Astrocyte (in vitro differentiated cells and primary cell): Measurements from ENCODE around the gene TUBB4B.

Experiments used
- EZH2 ChIP-seq: IDR thresholded peaks from 2 replicates; pipeline ENCODE4 v1.6.1; 2012; ENCODE audit warnings: mild to moderate bottlenecking, low read length, inconsistent platforms; ENCODE audit not compliant: insufficient read depth
- TF ChIP-seq, protein P1 (sequence below): IDR thresholded peaks from 2 replicates; pipeline ENCODE4 v1.5.1; 2011; ENCODE audit warnings: low read depth, mild to moderate bottlenecking, inconsistent platforms, low read length, moderate library complexity; ENCODE audit not compliant: insufficient read depth

DNA sequence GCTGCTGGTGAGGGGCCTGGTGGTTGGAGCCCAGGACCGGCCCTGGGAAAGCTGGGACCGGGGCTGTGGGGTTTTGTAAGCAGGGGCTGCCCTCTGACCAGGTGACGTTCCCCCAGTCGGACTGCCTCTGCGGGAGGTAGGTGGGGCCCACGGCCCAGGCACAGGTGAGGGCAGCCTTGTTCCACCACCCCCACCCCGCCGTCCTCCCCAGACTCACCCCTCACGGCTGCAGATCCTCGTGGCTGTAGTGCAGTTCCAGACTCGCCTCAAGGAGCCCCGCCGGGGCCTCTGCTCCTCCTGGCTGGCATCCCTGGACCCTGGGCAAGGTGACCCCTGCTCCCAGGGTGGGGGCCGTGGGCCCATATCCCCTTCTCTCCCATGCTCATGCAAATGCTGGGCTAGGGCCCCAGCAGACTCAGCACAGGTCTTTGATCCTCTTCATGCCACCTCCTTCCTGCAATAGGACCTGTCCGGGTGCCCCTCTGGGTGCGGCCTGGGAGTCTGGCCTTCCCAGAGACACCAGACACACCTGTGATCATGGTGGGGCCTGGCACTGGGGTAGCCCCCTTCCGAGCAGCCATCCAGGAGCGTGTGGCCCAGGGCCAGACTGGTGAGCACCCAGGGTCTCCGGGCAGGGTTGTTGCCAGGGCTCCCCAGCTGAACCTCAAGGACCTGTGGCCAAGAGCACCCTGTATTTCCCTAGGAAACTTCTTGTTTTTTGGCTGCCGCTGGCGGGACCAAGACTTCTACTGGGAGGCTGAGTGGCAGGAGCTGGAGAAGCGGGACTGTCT lies 25.7 kb upstream of the TUBB4B start:
- TF ChIP-seq, protein P1, sequence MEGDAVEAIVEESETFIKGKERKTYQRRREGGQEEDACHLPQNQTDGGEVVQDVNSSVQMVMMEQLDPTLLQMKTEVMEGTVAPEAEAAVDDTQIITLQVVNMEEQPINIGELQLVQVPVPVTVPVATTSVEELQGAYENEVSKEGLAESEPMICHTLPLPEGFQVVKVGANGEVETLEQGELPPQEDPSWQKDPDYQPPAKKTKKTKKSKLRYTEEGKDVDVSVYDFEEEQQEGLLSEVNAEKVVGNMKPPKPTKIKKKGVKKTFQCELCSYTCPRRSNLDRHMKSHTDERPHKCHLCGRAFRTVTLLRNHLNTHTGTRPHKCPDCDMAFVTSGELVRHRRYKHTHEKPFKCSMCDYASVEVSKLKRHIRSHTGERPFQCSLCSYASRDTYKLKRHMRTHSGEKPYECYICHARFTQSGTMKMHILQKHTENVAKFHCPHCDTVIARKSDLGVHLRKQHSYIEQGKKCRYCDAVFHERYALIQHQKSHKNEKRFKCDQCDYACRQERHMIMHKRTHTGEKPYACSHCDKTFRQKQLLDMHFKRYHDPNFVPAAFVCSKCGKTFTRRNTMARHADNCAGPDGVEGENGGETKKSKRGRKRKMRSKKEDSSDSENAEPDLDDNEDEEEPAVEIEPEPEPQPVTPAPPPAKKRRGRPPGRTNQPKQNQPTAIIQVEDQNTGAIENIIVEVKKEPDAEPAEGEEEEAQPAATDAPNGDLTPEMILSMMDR, result no peak
- TF ChIP-seq EZH2, result no peak
